IMR-90 (cell line): ENCODE measurements around the gene INPP5A. TPM values are rescaled to one million over a fixed set of nuclear protein-coding genes. Genes with fewer than 3 reads are reported as not detected.

Experiments
- ATAC-seq: fragments of 200-7000 bp; cut with Tn5 transposase; 2 replicates; pipeline ENCODE4 v1.9.1; 2020; ENCODE audit warnings: low read depth, mild to moderate bottlenecking, moderate library complexity
- BruUV-seq: library from RNA; stranded (reverse); fragments of 400-500 nt; replicated peaks from 2 replicates; lab custom pipeline; 2021; lab: Mats Ljungman, UMichigan
- CTCF ChIA-PET: fragments of 300-600 bp; formaldehyde crosslinking; extraction: SDS; loops from one replicate; lab custom pipeline; 2021; ENCODE audit warnings: antibody characterized with exemption; lab: Yijun Ruan, JAX
- POLR2A ChIA-PET: fragments of 300-600 bp; sonication (Branson Sonifier 250); formaldehyde crosslinking; loops from one replicate; lab custom pipeline; 2022; ENCODE audit warnings: antibody characterized with exemption; ENCODE audit not compliant: unreplicated experiment; lab: Charles Lee
- DNase-seq: peaks from one replicate; pipeline ENCODE4 v3.0.0; 2013
- H2AFZ ChIP-seq: replicated peaks from 2 replicates; pipeline ENCODE3; 2013; ENCODE audit warnings: low read length, mild to moderate bottlenecking; ENCODE audit not compliant: poor library complexity
- H2AK5ac ChIP-seq: 2 replicates; pipeline ENCODE4 v1.6.1; 2013; ENCODE audit warnings: low read depth, low read length, inconsistent platforms
- H2AK9ac ChIP-seq: replicated peaks from 2 replicates; pipeline ENCODE3; 2013; ENCODE audit warnings: mild to moderate bottlenecking, low read depth, low read length, moderate library complexity; ENCODE audit not compliant: poor library complexity
- H2BK120ac ChIP-seq: 2 replicates; pipeline ENCODE4 v1.6.1; 2013; ENCODE audit warnings: low read depth, low read length, inconsistent platforms
- H2BK15ac ChIP-seq: 3 replicates; pipeline ENCODE4 v1.6.1; 2013; ENCODE audit warnings: low read depth, low read length, inconsistent platforms
- H2BK20ac ChIP-seq: 2 replicates; pipeline ENCODE4 v1.6.1; 2013; ENCODE audit warnings: low read depth, mild to moderate bottlenecking, inconsistent platforms, low read length, moderate library complexity
- H2BK5ac ChIP-seq: 2 replicates; pipeline ENCODE4 v1.6.1; 2013; ENCODE audit warnings: mild to moderate bottlenecking, low read depth, low read length, inconsistent platforms; ENCODE audit not compliant: poor library complexity, severe bottlenecking
- H3K14ac ChIP-seq: replicated peaks from 2 replicates; pipeline ENCODE4 v1.6.1; 2013; ENCODE audit warnings: low read depth, low read length, inconsistent platforms
- H3K18ac ChIP-seq: 2 replicates; pipeline ENCODE4 v1.6.1; 2013; ENCODE audit warnings: low read depth, low read length, control low read depth
- H3K23ac ChIP-seq: 2 replicates; pipeline ENCODE4 v1.6.1; 2013; ENCODE audit warnings: low read depth, low read length, inconsistent platforms
- H3K27ac ChIP-seq: 2 replicates; pipeline ENCODE4 v1.5.1; 2013; ENCODE audit warnings: mild to moderate bottlenecking, control low read depth, low read length; ENCODE audit not compliant: insufficient read depth
- H3K27me3 ChIP-seq: 2 replicates; pipeline ENCODE4 v1.6.1; 2013; ENCODE audit warnings: low read length; ENCODE audit not compliant: control insufficient read depth, insufficient read depth
- H3K36me3 ChIP-seq: 2 replicates; pipeline ENCODE4 v1.6.1; 2013; ENCODE audit warnings: low read length, mixed read lengths; ENCODE audit not compliant: control insufficient read depth, insufficient read depth
- H3K4ac ChIP-seq: 2 replicates; pipeline ENCODE4 v1.6.1; 2013; ENCODE audit warnings: low read depth, low read length, inconsistent platforms
- H3K4me1 ChIP-seq: 2 replicates; pipeline ENCODE4 v1.6.1; 2013; ENCODE audit warnings: low read length, mixed read lengths; ENCODE audit not compliant: control insufficient read depth, insufficient read depth
- H3K4me2 ChIP-seq: 2 replicates; pipeline ENCODE4 v1.6.1; 2013; ENCODE audit warnings: low read depth, mild to moderate bottlenecking, control low read depth, low read length, moderate library complexity
- H3K4me3 ChIP-seq: 2 replicates; pipeline ENCODE4 v1.5.1; 2013; ENCODE audit warnings: low read depth, mild to moderate bottlenecking, control low read depth, low read length, moderate library complexity; ENCODE audit not compliant: insufficient read depth
- H3K56ac ChIP-seq: 2 replicates; pipeline ENCODE4 v1.6.1; 2013; ENCODE audit warnings: low read length, inconsistent platforms; ENCODE audit not compliant: insufficient read depth; ENCODE audit errors: extremely low read depth
- H3K79me1 ChIP-seq, 2 experiments: 2 replicates each; pipeline ENCODE4 v1.6.1; 2013; ENCODE audit warnings: low read length in 2 of 2, inconsistent platforms in 1 of 2, low read depth in 1 of 2
- H3K9ac ChIP-seq: 2 replicates; pipeline ENCODE4 v1.6.1; 2013; ENCODE audit warnings: low read depth, low read length, control low read depth
- H3K9me1 ChIP-seq: 2 replicates; pipeline ENCODE4 v1.6.1; 2013; ENCODE audit warnings: low read length, inconsistent platforms; ENCODE audit not compliant: insufficient read depth
- H3K9me3 ChIP-seq: 2 replicates; pipeline ENCODE4 v1.6.1; 2013; ENCODE audit warnings: low read length; ENCODE audit not compliant: control insufficient read depth, insufficient read depth
- H4K20me1 ChIP-seq: 2 replicates; pipeline ENCODE4 v1.6.1; 2013; ENCODE audit warnings: low read length, inconsistent platforms; ENCODE audit not compliant: insufficient read depth
- H4K5ac ChIP-seq: 2 replicates; pipeline ENCODE4 v1.6.1; 2013; ENCODE audit warnings: mild to moderate bottlenecking, low read depth, low read length, control low read depth
- H4K8ac ChIP-seq, 2 experiments: 2 replicates each; pipeline ENCODE4 v1.6.1; 2013; ENCODE audit warnings: low read depth in 2 of 2, low read length in 2 of 2, control low read depth in 1 of 2, inconsistent platforms in 1 of 2
- H4K91ac ChIP-seq: 2 replicates; pipeline ENCODE4 v1.6.1; 2013; ENCODE audit warnings: low read depth, low read length, inconsistent platforms; ENCODE audit not compliant: insufficient read depth
- CTCF ChIP-seq: conservative IDR thresholded peaks from 2 replicates; pipeline ENCODE4 v1.5.1; 2012; ENCODE audit warnings: mild to moderate bottlenecking, low read depth, low read length, improper control_type of control experiment
- FOS ChIP-seq: fragments of 150-350 bp; IDR thresholded peaks from 2 replicates; pipeline ENCODE4 v1.6.1; 2016; ENCODE audit warnings: low read depth, low read length
- NFE2L2 ChIP-seq: fragments of 150-350 bp; IDR thresholded peaks from 2 replicates; pipeline ENCODE4 v1.6.1; 2016; ENCODE audit warnings: low read depth, mild to moderate bottlenecking, low read length
- RAD21 ChIP-seq: IDR thresholded peaks from 2 replicates; pipeline ENCODE4 v1.6.1; 2012; ENCODE audit warnings: low read length, improper control_type of control experiment
- WGBS, 2 experiments: methylation state at CpG; one replicate each; pipeline versions ENCODE4 v1.1.5 to v1.1.7; 2013; ENCODE audit warnings: missing lambda C conversion rate in 2 of 2; ENCODE audit not compliant: insufficient read length in 1 of 2; ENCODE audit errors: extremely low coverage in 2 of 2; 5-methylcytosine and 5-hydroxymethylcytosine counted together
- dilution Hi-C: fragments of 300-500 bp; cut with HindIII; formaldehyde crosslinking; loops from one replicate; pipeline ENCODE4 v1.14.3; 2018; ENCODE audit warnings: low sequenced_read_pairs; ENCODE audit not compliant: unreplicated experiment
- in situ Hi-C: fragments of 300-500 bp; cut with MboI; formaldehyde crosslinking; loops from 3 replicates; pipeline ENCODE4 v1.14.3; 2019; ENCODE audit warnings: low sequenced_read_pairs, inconsistent platforms, mixed read lengths
- intact Hi-C: fragments of 100-400 bp; cut with micrococcal nuclease; formaldehyde crosslinking; loops from 2 replicates; pipeline ENCODE4 v1.10.0; 2022
- polyA plus RNA-seq, 3 experiments: library from polyadenylated mRNA; depleted of rRNA; stranded (reverse); fragments of >200 nt; gene quantifications; 2 replicates each; pipeline ENCODE4 v1.2.3, GENCODE V29; 2012; ENCODE audit warnings: low replicate concordance in 1 of 3
- total RNA-seq: library from RNA; depleted of rRNA; stranded (reverse); fragments of >200 nt; gene quantifications from 2 replicates; pipeline ENCODE4 v1.2.3, GENCODE V29; 2012

INPP5A gene
- total and polyA plus RNA-seq, 2 of the 4 experiments (the other 2 are of a cell fraction): 21.4 to 36.7 TPM

- H4K20me1 ChIP-seq: peaks cover 30% of the 10 kb centered on the region
- H4K8ac ChIP-seq: peak overlapping the region in 1 of 2 experiments; percentile 26; a peak in 1 of 4 replicates
- H2BK120ac ChIP-seq: peak overlapping the region; percentile 26
- H2BK5ac ChIP-seq: peak overlapping the region; percentile 80
- 65% methylated on average over 11 of the region's 21 CpGs; no CpG with 5 or more reads in 1 of the 2 experiments for WGBS, 2 experiments
- H3K27ac ChIP-seq: peak overlapping the region; percentile 87
- no peak overlapping the region for H4K5ac ChIP-seq
- 0 out of 2 replicates have a peak, but pooled peaks cover 2% of the 10 kb centered on the region for H3K9me3 ChIP-seq
- no peaks in the 10 kb centered on the region for H3K36me3 ChIP-seq
- peak overlapping the region; percentile 65; the same call in 1 of the 2 replicates for H3K14ac ChIP-seq
- peak overlapping the region; percentile 76 for H3K4ac ChIP-seq
- no peak for TF ChIP-seq FOS
- TF ChIP-seq NFE2L2: no peak
- TF ChIP-seq CTCF: no peak
- TF ChIP-seq RAD21: 0 out of 2 replicates have a peak, but pooled peaks have one; percentile 2
- in situ Hi-C loops: no loop called here
- peak overlapping the region; percentile 11; the same call in 1 of the 2 replicates for H4K91ac ChIP-seq
- H2AK9ac ChIP-seq: peak overlapping the region; percentile 89
- H3K79me1 ChIP-seq: peaks cover 23 to 74% of the 10 kb centered on the region in 2 experiments
- dilution Hi-C loops: no loop called here
- H3K4me2 ChIP-seq: peak overlapping the region; percentile 66
- CTCF ChIA-PET: interaction anchor here (1.6 kb wide), 1 partner anchor 76 kb away, joined by 4 read pairs; no protein-coding TSS in a partner anchor
- H3K4me1 ChIP-seq: peaks cover 28% of the 10 kb centered on the region
- no TSS peak for BruUV-seq
- peak overlapping the region; percentile 24; the same call in 1 of the 2 replicates for H2AK5ac ChIP-seq
- H3K27me3 ChIP-seq: no peaks in the 10 kb centered on the region
- peak overlapping the region; percentile 96 for H2AFZ ChIP-seq
- intact Hi-C loops: loop anchor here (2.0 to 5.0 kb wide), 2 partner anchors 41 to 78 kb away; no protein-coding TSS in a partner anchor
- no peak overlapping the region for H2BK20ac ChIP-seq
- H3K9me1 ChIP-seq: peaks cover 25% of the 10 kb centered on the region
- POLR2A ChIA-PET: interaction anchor here (0.6 kb wide), 1 partner anchor 10 kb away, joined by 3 read pairs; no protein-coding TSS in a partner anchor
- no peak for ATAC-seq
- no peak overlapping the region for H3K56ac ChIP-seq
- no peak for DNase-seq
- H3K18ac ChIP-seq: no peak overlapping the region
- H3K9ac ChIP-seq: peak overlapping the region; percentile 72
- H2BK15ac ChIP-seq: no peak overlapping the region
- H3K4me3 ChIP-seq: peak overlapping the region; percentile 74
- H3K23ac ChIP-seq: peak overlapping the region; percentile 71; the same call in 1 of the 2 replicates
Measured at GRCh38 chr10:132536241-132536876, 1.2 kb upstream of the INPP5A start.
